ENCODE results near the gene PRR29. TPM values are rescaled to one million over a fixed set of nuclear protein-coding genes. Genes with fewer than 3 reads are reported as not detected.

Gene PRR29
- polyA plus RNA-seq, 1 donor from 2014 or later: 2.8 TPM

DNA sequence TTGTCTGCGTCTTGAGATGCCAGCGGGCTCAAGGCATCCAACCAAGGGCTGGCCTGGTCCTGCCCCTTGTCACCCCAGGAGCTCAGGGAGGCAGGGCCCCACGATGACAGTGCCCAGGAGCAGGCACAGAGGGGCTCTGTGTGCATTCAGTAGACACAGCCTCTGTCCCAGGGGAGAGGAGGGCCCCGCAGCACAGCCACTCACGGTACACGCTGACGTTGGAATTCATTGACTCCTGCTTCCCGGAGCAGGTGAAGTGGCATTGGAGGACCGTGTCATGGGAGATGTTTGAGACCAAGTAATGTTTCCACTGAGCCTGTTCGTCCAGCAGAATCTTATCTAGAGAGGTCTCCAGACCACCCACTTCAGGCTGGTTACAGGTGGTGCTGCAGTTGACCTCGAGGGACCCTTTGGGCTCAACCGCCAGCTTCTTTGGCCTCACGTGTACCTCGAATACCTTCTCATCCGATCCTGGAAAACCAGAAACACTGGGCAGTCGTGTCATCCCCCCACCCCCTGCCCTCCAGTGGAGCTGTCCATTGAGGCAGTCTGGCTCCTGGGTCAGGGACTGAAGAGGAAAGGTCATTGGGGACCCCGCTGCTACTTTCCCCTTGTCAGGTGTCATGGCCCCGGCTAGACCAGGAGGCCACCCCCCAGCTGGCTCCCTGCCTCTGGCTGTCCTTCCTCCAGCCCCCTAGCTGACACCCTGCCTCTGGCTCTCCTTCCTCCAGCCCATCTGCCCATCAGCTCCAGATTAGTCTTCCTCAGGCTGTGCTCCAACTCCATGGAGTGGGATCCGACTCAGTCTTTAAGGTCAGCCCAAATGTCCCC, 7.0 kb downstream of the PRR29 start:
- Histone ChIP-seq H3K27ac (ENCODE audit: low read length) (no peak overlapping the region), H3K4me3 (ENCODE audit: low read length) (no peak overlapping the region)
- no peak for TF ChIP-seq TAF1 (IDR thresholded peaks at IDR 0.05; ENCODE audit: low read depth)
- TF ChIP-seq, protein P1, sequence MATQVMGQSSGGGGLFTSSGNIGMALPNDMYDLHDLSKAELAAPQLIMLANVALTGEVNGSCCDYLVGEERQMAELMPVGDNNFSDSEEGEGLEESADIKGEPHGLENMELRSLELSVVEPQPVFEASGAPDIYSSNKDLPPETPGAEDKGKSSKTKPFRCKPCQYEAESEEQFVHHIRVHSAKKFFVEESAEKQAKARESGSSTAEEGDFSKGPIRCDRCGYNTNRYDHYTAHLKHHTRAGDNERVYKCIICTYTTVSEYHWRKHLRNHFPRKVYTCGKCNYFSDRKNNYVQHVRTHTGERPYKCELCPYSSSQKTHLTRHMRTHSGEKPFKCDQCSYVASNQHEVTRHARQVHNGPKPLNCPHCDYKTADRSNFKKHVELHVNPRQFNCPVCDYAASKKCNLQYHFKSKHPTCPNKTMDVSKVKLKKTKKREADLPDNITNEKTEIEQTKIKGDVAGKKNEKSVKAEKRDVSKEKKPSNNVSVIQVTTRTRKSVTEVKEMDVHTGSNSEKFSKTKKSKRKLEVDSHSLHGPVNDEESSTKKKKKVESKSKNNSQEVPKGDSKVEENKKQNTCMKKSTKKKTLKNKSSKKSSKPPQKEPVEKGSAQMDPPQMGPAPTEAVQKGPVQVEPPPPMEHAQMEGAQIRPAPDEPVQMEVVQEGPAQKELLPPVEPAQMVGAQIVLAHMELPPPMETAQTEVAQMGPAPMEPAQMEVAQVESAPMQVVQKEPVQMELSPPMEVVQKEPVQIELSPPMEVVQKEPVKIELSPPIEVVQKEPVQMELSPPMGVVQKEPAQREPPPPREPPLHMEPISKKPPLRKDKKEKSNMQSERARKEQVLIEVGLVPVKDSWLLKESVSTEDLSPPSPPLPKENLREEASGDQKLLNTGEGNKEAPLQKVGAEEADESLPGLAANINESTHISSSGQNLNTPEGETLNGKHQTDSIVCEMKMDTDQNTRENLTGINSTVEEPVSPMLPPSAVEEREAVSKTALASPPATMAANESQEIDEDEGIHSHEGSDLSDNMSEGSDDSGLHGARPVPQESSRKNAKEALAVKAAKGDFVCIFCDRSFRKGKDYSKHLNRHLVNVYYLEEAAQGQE (IDR thresholded peaks at IDR 0.05; ENCODE audit: borderline replicate concordance): no peak

GRCh38 chr17:64005734-64006167, 7.6 kb downstream of the PRR29 start:
- Histone ChIP-seq H2AFZ (ENCODE audit: low read depth, low read length) (no peak overlapping the region), H4K20me1 (ENCODE audit: insufficient read depth) (no peaks in the 10 kb centered on the region), H3K36me3 (ENCODE audit: insufficient read depth, low read length) (no peaks in the 10 kb centered on the region), H3K27ac (ENCODE audit: low read length) (no peak overlapping the region), H3K9me2 (ENCODE audit: insufficient read depth, low read length) (no peaks in the 10 kb centered on the region), H3K79me2 (replicated peaks; ENCODE audit: insufficient read depth, low read length) (no peaks in the 10 kb centered on the region), H3K4me3 (ENCODE audit: low read length) (no peak overlapping the region), H3K9ac (ENCODE audit: low read length) (no peak overlapping the region), H3K4me2 (ENCODE audit: low read length) (no peak overlapping the region), H3K9me3 (ENCODE audit: low read length) (no peaks in the 10 kb centered on the region), H3F3A (ENCODE audit: insufficient read depth, low read length, poor library complexity, severe bottlenecking) (no peaks in the 10 kb centered on the region), H3K27me3 (ENCODE audit: insufficient read depth, low read depth, low read length) (no peaks in the 10 kb centered on the region)
- no peak for TF ChIP-seq SMC3 (conservative IDR thresholded peaks at IDR 0.05; ENCODE audit: poor library complexity)
- TF ChIP-seq, protein P1 (IDR thresholded peaks at IDR 0.05; ENCODE audit: borderline replicate concordance): no peak
- no peak for TF ChIP-seq RAD21 (conservative IDR thresholded peaks at IDR 0.05)
- no peak for TF ChIP-seq TAF1 (IDR thresholded peaks at IDR 0.05; ENCODE audit: low read depth)
- no peak for TF ChIP-seq EP300 (conservative IDR thresholded peaks at IDR 0.05; ENCODE audit: poor library complexity, severe bottlenecking)
- TF ChIP-seq MXI1 (conservative IDR thresholded peaks at IDR 0.05; ENCODE audit: poor library complexity, severe bottlenecking): no peak
- TF ChIP-seq EZH2 (IDR thresholded peaks at IDR 0.05; ENCODE audit: borderline replicate concordance, insufficient read depth, low read length, poor library complexity, severe bottlenecking): no peak
- TF ChIP-seq POLR2AphosphoS5 (IDR thresholded peaks at IDR 0.05): no peak
- TF ChIP-seq CTCF (IDR thresholded peaks at IDR 0.05; ENCODE audit: poor library complexity, severe bottlenecking): no peak

More for the DNA sequence above, 7.0 kb downstream of the PRR29 start:
- H3K9me2 ChIP-seq (ENCODE audit: insufficient read depth, low read length): no peaks in the 10 kb centered on the region
- no peaks in the 10 kb centered on the region for H4K20me1 ChIP-seq (ENCODE audit: insufficient read depth)
- no peaks in the 10 kb centered on the region for H3K36me3 ChIP-seq (ENCODE audit: insufficient read depth, low read length)
- H3K4me2 ChIP-seq (ENCODE audit: low read length): no peak overlapping the region
- no peaks in the 10 kb centered on the region for H3K79me2 ChIP-seq (replicated peaks; ENCODE audit: insufficient read depth, low read length)
- no peaks in the 10 kb centered on the region for H3F3A ChIP-seq (ENCODE audit: insufficient read depth, low read length, poor library complexity, severe bottlenecking)
- H3K9me3 ChIP-seq (ENCODE audit: low read length): no peaks in the 10 kb centered on the region
- H3K9ac ChIP-seq (ENCODE audit: low read length): no peak overlapping the region
- H3K27me3 ChIP-seq (ENCODE audit: insufficient read depth, low read depth, low read length): no peaks in the 10 kb centered on the region
- H2AFZ ChIP-seq (ENCODE audit: low read depth, low read length): no peak overlapping the region
